ENCODE data around the gene PSMB5. TPM values are rescaled to one million over a fixed set of nuclear protein-coding genes. Genes with fewer than 3 reads are reported as not detected.
A peak's percentile ranks its signal among the peaks of the same experiment; 100 is the strongest.

PSMB5 gene
- polyA plus RNA-seq (2013, experiment 1 of 2; ENCODE audit: insufficient read length) = 229 TPM
- 241 TPM for polyA plus RNA-seq (2013, experiment 2 of 2; ENCODE audit: insufficient read length)

DNA sequence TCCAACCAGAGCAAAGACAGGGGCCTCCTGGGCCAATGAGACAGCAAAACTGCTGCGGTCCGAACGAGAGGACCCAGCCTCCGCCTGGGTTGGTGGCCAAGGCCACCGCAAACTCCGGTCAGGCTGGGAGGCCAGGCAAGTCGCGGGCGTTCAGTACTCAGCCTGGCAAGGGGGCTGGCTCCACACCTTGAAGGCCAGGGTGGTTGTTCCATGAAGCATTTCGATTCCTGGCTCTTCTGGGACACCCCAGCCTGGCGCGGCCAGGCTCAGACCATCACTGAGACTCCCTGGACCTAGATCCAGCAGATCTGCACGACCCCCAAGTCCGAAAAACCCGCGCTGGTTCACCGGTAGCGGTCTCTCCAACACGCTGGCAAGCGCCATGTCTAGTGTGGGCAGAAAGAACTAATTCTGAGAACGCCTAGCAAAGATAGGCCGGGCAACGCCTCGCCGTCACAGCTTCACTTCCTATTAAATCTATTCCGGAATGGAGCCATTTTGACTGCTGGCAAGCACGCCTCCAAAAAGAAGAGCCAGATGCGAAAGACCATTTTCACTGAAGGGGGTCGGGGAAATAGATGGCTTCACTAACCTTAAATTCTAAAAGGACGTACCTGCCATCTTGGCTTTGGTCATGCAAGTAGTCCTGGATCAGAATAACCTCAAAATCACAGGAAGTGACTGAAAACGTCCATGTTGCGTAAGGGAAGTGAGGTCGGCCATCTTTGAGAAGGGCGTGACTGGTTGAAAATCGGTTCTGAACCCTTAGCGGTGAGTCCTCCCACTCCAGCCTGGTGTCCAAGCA lies at the start of gene PSMB5:
PSMB5 (minus strand) TSS at position 403 of the 805 bp plus-strand sequence; CDS start at position 384, 19 bp downstream.
- peak; percentile 93 for DNase-seq

GRCh38 chr14:23080474-23080873 lies 45.8 kb upstream of the PSMB5 start:
- DNase-seq = no peak

DNA sequence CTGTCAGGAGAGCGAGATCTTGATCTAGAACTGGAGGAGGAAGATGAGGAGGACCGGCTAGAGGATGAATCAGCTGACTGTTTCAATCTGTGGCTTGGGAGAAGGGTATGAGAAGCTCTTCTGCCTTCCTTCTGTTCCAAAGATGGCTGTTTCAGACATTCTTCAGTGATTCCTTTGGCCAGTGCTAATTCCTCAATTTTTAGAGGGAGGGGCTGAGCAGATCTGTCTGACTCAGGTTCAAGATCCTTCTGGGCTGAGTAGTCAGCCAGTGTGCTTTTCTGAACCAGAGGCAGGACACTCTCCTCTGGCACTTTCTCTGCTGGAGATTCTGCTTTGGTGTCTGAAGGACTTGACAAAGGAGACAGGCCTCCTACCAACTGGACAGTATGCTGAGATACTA lies 45.0 kb upstream of the PSMB5 start:
- peak; percentile 42 for DNase-seq

DNA sequence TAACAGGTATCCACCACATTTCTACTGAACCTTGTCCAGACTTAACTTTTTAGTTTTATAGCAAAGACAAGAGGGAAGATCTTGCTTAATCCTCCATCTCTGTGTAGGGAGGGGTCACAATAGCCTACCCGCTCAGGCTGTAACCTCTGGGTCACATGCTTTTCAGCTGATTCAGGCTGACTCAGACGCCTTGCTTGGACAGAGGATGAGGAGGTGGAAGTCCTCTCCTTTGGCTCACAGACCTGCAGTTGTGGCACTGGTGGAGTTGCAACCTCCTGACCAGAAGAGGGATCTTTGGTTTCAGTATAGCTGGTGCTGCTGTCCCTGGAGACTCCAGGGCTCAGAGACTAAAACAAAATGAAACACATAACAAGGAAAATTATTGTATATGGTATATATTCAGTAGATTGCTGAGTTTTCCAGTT lies 44.0 kb upstream of the PSMB5 start:
- DNase-seq = peak; percentile 82

DNA sequence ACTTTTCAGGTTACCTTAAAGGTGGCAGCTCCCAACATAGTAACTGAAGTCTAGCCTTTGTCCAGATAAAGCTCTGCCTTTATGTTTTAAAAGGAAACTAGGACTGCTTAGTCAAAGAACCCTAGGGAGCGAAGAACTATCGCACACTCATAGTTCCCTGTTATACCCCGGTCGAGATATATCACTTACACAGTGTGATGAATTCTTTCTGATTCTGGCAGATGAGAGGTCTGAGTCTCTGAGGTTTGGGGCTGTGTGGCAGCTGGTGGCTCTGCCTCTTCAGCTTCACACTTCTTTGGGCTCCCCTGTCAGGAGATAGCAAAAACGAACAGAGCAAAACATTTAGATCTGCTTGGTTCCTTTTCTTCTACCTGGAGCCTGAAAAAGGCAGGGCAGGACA lies 43.3 kb upstream of the PSMB5 start:
- DNase-seq = no peak

DNA sequence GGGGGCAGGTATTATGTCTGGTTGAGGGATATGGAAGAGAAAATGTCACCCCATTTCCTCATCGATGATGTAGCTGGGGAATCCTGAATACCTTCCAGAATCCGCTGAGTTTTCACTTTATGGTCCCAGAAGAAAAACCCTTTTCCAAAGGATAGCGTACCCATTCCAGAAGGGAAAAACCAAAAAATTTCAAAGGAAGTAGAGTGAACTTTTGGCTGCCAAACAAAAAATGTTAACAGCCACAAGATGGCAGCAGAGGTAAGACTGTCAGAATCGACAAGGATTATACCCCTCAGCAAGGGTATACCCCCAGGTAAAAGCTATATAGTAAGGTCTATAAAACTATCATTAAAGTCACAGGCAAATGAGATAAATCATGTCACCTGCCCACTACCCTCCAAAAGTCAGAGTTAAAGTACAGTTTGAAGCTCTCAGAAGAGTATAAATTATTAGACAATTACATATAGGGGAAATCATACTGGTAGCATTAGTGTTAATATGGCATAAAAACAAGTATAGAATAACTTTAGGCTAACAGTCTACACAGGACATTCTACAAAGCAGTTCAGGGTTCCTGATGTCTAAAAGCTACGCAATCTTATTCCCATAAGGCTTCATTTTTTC lies 42.2 kb upstream of the PSMB5 start:
- no peak for DNase-seq

GRCh38 chr14:23074906-23075305 lies 40.2 kb upstream of the PSMB5 start:
- no peak for DNase-seq

DNA sequence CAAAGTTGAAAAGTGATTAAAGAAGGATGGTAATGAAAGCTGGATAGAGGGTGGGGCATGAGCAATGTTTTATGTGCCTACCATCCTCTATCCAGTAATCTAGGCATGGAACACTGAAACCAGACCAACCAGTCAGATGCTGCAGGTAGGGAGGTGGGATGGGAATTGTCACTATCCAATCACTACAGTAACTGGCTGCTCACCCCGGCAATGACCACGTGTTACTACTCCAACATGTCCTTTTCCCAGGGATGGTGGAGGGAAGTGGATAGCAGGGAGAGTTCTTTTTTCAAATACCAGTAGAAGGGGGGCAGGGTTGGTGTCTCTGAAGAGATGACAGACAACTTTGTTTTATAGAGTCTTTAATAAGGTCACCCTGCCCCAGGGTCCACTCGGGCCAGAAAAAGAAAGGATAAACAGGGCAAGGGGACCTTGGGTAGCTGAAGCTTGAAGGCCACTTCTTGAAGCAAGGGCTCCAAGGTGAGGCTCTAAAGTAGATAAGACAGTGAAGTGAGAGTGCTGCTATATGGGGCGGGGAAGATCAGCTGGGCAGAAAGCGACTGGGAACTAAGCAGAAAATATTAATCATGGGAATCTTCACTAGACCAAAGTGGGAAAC lies 37.3 kb upstream of the PSMB5 start:
- DNase-seq = no peak

GRCh38 chr14:23071244-23071920 lies 36.7 kb upstream of the PSMB5 start:
- peak; percentile 92 for DNase-seq

GRCh38 chr14:23070262-23071129 lies 35.8 kb upstream of the PSMB5 start:
- DNase-seq = no peak

DNA sequence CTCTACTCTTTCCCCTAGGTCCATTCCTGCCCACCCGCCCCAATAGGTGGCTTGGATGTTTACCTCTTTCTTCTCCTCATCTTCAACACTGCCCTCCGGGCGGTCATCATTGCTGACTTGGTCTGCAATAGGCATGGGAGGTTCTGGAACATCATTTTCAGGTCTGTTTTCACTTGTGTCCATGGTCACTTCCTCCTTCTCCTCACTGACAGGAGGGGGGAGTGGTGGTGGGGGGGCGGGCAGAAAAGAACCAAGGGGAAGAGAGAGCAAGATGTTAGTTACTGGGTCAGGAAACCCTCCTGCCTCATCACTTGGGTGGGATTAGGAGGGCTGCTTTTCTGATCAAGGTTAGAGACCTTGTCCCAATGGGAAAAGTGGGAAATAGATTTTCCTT lies 34.7 kb upstream of the PSMB5 start:
- no peak for DNase-seq

DNA sequence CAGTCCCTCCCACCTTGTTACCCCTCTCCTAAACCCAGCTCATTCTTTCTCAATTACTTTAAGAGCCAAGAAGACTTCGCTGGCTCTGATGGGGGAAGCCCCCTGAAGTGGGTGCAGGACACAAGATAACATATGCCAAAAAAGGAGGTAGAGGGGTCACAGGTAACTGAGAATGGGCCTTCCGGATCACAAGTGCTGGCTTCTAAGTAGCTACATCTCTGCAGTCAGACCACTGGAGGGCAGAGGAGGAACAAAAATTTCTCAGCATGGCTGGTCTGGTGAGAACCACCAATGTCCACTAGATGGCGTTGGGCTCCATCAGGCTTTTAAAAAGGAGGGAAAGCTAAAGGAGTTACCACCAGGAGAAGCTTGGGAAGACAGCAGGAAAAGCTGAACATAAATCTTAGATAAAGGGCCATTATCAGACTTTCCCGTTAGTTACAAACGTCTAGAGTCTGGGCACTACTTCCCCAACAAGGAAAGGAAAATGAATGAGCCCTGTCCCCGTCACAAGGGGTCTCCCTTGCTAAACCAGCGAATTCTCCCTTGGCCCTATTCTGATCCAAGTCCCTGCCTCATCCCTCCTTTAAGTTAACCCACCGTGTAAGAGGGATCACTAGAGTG lies 34.2 kb upstream of the PSMB5 start:
- peak; percentile 89 for DNase-seq

GRCh38 chr14:23067847-23068788 lies 33.4 kb upstream of the PSMB5 start:
- no peak for DNase-seq

DNA sequence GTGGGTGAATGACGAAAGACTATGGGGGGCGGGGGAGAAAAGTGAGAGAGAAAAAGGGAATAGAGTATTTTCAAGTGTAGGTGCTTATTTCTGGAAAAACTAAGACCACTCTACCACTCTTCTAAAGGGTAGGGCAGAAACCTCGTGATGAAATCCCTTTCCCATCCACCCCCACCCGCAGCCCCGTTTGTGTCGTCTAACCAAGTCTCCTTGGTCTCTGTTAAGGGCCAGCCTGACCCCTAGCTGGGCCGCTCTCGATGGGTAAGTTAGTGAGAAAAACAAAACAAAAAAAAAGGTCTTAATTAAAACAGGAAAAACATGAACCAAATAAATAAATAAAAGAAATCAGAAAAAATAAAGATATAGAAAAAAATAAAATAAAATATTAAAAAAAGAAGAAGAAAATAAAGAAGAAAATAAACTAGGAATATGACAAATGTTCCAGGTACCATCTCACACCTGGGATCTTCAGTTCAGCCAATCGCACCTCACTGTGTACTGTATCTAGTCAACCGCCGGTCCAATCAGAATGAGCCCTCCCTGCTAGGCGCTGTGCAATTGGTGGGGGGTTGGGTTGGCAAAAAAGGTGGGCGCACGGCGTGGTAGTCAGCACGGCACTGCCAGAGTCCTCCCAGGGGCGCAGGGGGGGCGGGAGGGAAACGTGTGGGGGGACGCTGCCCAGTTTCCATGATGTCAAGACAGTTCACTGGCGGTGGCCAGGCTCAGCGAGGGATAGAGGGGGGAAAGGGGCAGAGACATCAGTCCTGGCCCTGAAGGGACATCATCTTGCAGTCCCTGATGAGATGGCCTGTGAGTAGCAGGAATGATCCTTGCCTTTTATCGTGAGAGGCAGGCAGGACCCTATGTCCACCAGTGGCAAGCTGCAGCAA lies 32.4 kb upstream of the PSMB5 start:
- no peak for DNase-seq

DNA sequence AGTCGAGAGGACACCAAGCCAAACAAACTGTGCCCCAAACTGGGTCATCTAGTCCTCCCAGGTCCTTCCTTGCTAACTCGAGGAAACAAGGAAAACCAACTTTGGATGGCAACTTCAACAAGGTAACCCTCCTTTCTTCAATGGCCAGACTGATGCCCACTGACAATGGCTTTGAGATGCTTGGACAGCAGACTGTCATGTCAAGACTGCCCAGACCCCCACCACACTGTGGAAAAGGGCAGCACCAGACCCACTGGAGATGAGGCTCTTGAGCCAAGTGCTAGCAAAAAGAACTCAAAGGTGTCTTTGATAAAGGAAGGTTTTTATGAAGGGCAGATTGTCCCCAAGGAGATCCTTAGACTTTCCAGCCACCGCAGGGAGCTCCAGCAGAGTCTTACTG lies 31.7 kb upstream of the PSMB5 start:
- no peak for DNase-seq

GRCh38 chr14:23063601-23064000 lies 28.9 kb upstream of the PSMB5 start:
- DNase-seq = no peak

DNA sequence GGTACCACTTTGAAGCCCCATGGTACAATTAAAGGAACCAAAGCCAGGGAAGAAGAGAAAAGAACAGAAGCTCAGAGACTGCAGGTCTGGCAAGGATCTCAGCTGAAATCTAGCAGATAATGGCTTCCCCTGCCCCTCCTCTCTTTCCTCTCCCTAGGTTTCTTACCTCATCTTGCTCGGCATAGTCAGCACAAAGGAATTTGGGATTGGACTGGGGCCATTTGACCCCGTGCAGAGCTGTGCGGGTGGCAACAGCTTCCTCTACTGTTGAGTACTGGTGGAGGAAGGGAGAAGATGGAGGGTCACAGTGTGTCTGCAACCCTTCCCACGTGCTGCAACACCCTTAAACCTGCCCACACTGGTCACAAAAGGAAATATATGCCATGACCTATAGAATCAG lies 27.3 kb upstream of the PSMB5 start:
- peak; percentile 95 for DNase-seq

DNA sequence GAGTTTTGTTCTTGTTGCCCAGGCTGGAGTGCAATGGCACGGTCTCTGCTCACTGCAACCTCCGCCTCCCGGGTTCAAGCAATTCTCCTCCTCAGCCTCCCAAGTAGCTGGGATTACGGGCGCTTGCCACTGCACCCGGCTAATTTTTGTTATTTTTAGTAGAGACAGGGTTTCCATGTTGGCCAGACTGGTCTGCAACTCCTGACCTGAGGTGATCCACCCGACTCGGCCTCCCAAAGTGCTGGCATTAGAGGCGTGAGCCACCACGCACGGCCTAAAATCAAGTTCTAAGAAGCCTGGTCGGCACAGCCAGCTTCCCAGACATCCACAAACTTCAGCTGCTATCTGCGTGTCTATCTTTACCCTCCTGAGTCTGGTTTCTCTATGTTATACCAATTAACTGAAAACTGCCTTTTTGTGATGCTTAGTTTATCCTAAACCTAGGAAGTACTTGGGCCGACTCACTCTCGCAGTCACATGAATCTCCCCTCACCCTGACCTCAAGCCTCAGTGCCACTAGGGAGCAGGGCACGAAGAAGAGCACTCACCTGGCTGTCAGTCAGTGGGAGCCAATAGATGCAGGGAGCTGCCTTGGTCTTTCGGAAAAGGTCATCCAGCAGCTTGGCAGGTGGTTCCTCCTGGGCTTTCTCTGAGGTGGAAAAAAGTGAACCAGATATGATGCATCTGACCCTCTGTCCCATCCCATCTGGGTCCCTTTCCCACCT lies 26.0 kb upstream of the PSMB5 start:
- DNase-seq = no peak
